HG03457 (cell line): ENCODE results near the gene ABHD12.

ENCODE experiments used
- ATAC-seq: cut with Tn5 transposase; IDR thresholded peaks from one replicate; pipeline ENCODE4 v1.9.1; 2021; ENCODE audit warnings: moderate number of reproducible peaks; ENCODE audit not compliant: unreplicated experiment

ABHD12 gene

GRCh38 chr20:25382704-25383370 is 7.8 kb downstream of the ABHD12 start:
- no peak for ATAC-seq

GRCh38 chr20:25380945-25381614 is 9.6 kb downstream of the ABHD12 start:
- no peak for ATAC-seq

- no peak for ATAC-seq
These were observed 11.5 kb downstream of the ABHD12 start for GRCh38 chr20:25378884-25379733.

GRCh38 chr20:25378189-25378883 is 12.3 kb downstream of the ABHD12 start:
- no peak for ATAC-seq

- no peak for ATAC-seq
These were observed 13.7 kb downstream of the ABHD12 start for GRCh38 chr20:25376886-25377285.

- no peak for ATAC-seq
These were observed 14.4 kb downstream of the ABHD12 start for GRCh38 chr20:25376236-25376635.

- no peak for ATAC-seq
These were observed 15.8 kb downstream of the ABHD12 start for GRCh38 chr20:25374842-25375241.

- no peak for ATAC-seq
These were observed 17.9 kb downstream of the ABHD12 start for GRCh38 chr20:25372584-25373336.

GRCh38 chr20:25369971-25370370 is 20.7 kb downstream of the ABHD12 start:
- no peak for ATAC-seq

- ATAC-seq = no peak
These were observed 21.1 kb downstream of the ABHD12 start for GRCh38 chr20:25369529-25369928.

- ATAC-seq = no peak
These were observed 21.7 kb downstream of the ABHD12 start for GRCh38 chr20:25368976-25369375.

- no peak for ATAC-seq
These were observed 22.1 kb downstream of the ABHD12 start for GRCh38 chr20:25368526-25368925.

- no peak for ATAC-seq
These were observed 25.5 kb downstream of the ABHD12 start for GRCh38 chr20:25364879-25365699.

- ATAC-seq = no peak
These were observed 26.4 kb downstream of the ABHD12 start for GRCh38 chr20:25364180-25364788.

GRCh38 chr20:25361287-25361683 is 29.4 kb downstream of the ABHD12 start:
- ATAC-seq = no peak

- ATAC-seq = no peak
These were observed 29.9 kb downstream of the ABHD12 start for GRCh38 chr20:25360631-25361286.

- ATAC-seq = no peak
These were observed 34.2 kb downstream of the ABHD12 start for GRCh38 chr20:25356271-25356933.

- no peak for ATAC-seq
These were observed 34.8 kb downstream of the ABHD12 start for GRCh38 chr20:25355866-25356265.
